RWPE2 (cell line): ENCODE measurements around the gene TEX19.

Experiments
- ATAC-seq: fragments of 200-7000 bp; cut with Tn5 transposase; 3 replicates; pipeline ENCODE4 v1.9.1; 2021; ENCODE audit warnings: low read depth
- DNase-seq: peaks from one replicate; pipeline ENCODE4 v3.0.0-alpha.2; 2020; ENCODE audit warnings: low spot score
- H3K27ac ChIP-seq: fragments of 450-650 bp; 2 replicates; pipeline ENCODE4 v1.5.1; 2017; ENCODE audit warnings: mild to moderate bottlenecking; ENCODE audit not compliant: poor library complexity, severe bottlenecking
- H3K27me3 ChIP-seq: fragments of 250-450 bp; sonication (Bioruptor Pico); 2 replicates; pipeline ENCODE4 v1.5.1; 2021; ENCODE audit warnings: mild to moderate bottlenecking, moderate library complexity; ENCODE audit not compliant: insufficient read depth, poor library complexity, severe bottlenecking
- H3K36me3 ChIP-seq: fragments of 250-450 bp; sonication (Bioruptor Pico); 2 replicates; pipeline ENCODE4 v1.5.1; 2020; ENCODE audit warnings: low read depth, mild to moderate bottlenecking, moderate library complexity
- H3K4me1 ChIP-seq: fragments of 250-450 bp; sonication (Bioruptor Pico); 2 replicates; pipeline ENCODE4 v1.5.1; 2021; ENCODE audit warnings: mild to moderate bottlenecking, moderate library complexity; ENCODE audit not compliant: insufficient read depth, poor library complexity, severe bottlenecking
- H3K4me3 ChIP-seq: fragments of 250-450 bp; sonication (Bioruptor Pico); 2 replicates; pipeline ENCODE4 v1.5.1; 2021; ENCODE audit warnings: mild to moderate bottlenecking, moderate library complexity; ENCODE audit not compliant: severe bottlenecking
- H3K9me3 ChIP-seq: fragments of 250-450 bp; sonication (Bioruptor Pico); 2 replicates; pipeline ENCODE4 v1.5.1; 2021; ENCODE audit warnings: mild to moderate bottlenecking, moderate library complexity; ENCODE audit not compliant: severe bottlenecking
- TF ChIP-seq, protein P1 (sequence below): fragments of 450-650 bp; IDR thresholded peaks from one replicate; pipeline ENCODE4 v1.5.1; 2017; ENCODE audit warnings: mild to moderate bottlenecking, moderate library complexity; ENCODE audit not compliant: poor library complexity, severe bottlenecking

TEX19 gene

GRCh38 chr17:82400206-82400605 is 41.2 kb downstream of the TEX19 start:
- H3K4me3 ChIP-seq = no peak overlapping the region
- DNase-seq = no peak
- H3K9me3 ChIP-seq = no peaks in the 10 kb centered on the region
- ATAC-seq = no peak
- H3K4me1 ChIP-seq = no peaks in the 10 kb centered on the region
- H3K27me3 ChIP-seq = no peaks in the 10 kb centered on the region
- H3K27ac ChIP-seq = no peak overlapping the region
- peaks cover 17% of the 10 kb centered on the region for H3K36me3 ChIP-seq
- TF ChIP-seq, protein P1, sequence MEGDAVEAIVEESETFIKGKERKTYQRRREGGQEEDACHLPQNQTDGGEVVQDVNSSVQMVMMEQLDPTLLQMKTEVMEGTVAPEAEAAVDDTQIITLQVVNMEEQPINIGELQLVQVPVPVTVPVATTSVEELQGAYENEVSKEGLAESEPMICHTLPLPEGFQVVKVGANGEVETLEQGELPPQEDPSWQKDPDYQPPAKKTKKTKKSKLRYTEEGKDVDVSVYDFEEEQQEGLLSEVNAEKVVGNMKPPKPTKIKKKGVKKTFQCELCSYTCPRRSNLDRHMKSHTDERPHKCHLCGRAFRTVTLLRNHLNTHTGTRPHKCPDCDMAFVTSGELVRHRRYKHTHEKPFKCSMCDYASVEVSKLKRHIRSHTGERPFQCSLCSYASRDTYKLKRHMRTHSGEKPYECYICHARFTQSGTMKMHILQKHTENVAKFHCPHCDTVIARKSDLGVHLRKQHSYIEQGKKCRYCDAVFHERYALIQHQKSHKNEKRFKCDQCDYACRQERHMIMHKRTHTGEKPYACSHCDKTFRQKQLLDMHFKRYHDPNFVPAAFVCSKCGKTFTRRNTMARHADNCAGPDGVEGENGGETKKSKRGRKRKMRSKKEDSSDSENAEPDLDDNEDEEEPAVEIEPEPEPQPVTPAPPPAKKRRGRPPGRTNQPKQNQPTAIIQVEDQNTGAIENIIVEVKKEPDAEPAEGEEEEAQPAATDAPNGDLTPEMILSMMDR = no peak

- H3K4me3 ChIP-seq = no peak overlapping the region
- H3K36me3 ChIP-seq = peaks cover 17% of the 10 kb centered on the region
- H3K27me3 ChIP-seq = no peaks in the 10 kb centered on the region
- H3K27ac ChIP-seq = no peak overlapping the region
- H3K9me3 ChIP-seq = no peaks in the 10 kb centered on the region
- ATAC-seq (no peak), DNase-seq (peak; percentile 39)
- no peaks in the 10 kb centered on the region for H3K4me1 ChIP-seq
- TF ChIP-seq, protein P1 = no peak
Measured at GRCh38 chr17:82400830-82401229, 41.8 kb downstream of the TEX19 start.

DNA sequence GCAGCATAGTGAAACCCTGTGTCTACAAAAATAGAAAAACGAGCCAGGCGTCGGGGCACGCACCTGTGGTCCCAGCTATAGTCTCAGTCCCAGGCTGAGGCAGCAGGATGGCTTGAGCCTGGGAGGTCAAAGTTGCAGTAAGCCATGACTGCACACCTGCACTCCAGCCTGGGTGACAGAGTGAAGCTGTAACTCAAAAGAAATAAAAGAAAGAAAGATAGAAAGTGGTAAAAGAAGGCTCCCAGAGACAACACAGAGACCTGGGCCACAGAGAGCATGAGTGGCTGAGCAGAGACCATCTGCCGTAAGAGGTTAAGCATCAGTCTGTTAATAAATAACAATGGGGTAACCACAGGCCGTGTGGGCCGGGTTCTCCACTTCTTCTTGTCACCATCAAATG is 43.8 kb downstream of the TEX19 start:
- H3K27ac ChIP-seq = no peak overlapping the region
- no peaks in the 10 kb centered on the region for H3K27me3 ChIP-seq
- no peaks in the 10 kb centered on the region for H3K9me3 ChIP-seq
- no peak overlapping the region for H3K4me3 ChIP-seq
- DNase-seq (no peak), ATAC-seq (no peak)
- peaks cover 17% of the 10 kb centered on the region for H3K36me3 ChIP-seq
- TF ChIP-seq, protein P1 = no peak
- no peaks in the 10 kb centered on the region for H3K4me1 ChIP-seq

DNA sequence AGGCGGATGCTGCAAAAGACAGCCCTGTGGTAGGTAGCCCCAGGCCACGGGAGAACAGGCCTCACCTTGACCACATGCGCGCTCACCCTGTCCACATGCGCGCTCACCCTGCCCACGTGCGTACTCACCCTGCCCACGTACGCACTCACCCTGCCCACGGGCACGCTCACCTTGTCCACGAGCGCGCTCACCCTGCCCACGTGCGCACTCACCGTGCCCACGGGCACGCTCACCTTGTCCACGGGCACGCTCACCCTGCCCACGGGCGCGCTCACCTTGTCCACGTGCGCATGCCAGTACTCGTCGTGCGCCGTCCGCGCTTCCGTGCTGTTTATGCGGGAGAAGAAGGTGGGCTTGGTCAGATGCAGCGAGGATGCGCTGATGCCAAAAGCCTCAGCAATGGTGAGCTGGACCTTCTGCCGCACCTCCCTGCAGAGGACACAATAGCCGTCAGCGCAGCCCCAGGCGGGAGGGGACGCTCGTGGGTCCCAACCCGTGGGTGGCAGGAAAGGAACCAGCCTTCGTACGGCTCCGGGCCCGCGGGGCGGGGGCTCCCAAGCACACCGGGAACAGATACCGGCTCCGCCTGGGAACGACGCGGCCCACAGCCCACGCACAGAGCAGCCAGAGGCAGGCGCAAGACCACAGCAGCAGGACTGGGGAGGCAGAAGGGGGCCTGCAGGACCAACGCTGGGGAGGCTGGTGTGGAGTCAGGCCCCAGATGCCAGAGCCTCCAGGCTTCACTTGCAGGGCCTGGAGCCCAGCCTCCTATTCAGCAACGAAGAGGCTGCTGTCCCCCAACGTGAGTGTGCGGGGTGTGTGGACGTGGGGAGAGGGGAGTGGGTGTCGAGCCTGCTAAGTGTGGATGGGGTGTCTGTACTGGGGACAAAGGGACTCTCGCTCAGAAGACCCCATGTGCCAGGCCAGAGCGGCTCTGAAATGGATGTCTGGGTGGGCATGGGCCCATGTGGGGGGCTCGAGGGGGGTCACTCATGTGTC is 44.9 kb downstream of the TEX19 start:
- Histone ChIP-seq H3K27ac (no peak overlapping the region), H3K9me3 (no peaks in the 10 kb centered on the region)
- ATAC-seq = no peak

More for the DNA sequence above, 44.9 kb downstream of the TEX19 start:
- Histone ChIP-seq H3K4me1 (no peaks in the 10 kb centered on the region), H3K4me3 (no peak overlapping the region), H3K36me3 (peaks cover 17% of the 10 kb centered on the region), H3K27me3 (no peaks in the 10 kb centered on the region)
- no peak for DNase-seq
- TF ChIP-seq, protein P1 = no peak
